GM21381 (cell line): Measurements from ENCODE around the gene USP5.
A peak's percentile ranks its signal among the peaks of the same experiment; 100 is the strongest.

Experiments
- ATAC-seq: cut with Tn5 transposase; IDR thresholded peaks from one replicate; pipeline ENCODE4 v1.9.1; 2021; ENCODE audit warnings: mild to moderate bottlenecking, moderate library complexity; ENCODE audit not compliant: unreplicated experiment

USP5 gene

DNA sequence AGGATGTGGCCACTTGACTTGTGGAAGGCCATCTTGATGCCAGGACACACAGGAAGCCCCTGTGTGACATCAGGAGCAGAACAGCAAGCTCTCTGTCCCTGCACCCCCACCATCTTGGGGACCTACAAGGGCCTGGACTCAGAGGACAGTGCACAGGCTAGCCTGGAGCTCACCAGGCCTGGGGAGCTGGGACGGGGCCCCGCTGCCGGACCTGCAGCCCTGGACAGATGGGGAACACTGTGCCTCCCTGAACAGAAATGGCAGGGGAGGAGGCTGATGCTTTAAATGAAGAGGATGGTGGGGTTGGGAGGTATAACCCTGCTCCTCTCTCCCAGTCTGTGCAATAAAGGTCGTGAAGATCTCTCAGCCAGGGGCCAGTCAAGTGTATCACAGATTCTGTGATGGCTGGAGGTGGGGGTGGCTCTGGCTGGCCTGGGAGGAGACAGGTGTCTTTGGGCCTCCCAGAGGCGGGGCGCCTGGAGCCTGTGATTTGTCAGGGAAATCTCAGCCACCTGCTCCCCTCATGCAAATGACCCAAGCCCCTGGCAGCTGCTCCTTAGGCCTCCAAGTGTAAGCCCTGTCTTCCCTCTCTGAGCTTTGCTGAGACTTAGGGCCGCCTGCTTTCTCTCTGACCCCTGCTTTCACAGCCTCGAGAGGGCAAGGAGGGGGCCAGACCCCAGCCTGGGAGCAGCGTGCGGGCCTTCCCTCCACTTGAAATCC, 12.3 kb upstream of the USP5 start:
- ATAC-seq: peak; percentile 83

- no peak for ATAC-seq
These were observed 11.6 kb upstream of the USP5 start for GRCh38 chr12:6840330-6840729.

DNA sequence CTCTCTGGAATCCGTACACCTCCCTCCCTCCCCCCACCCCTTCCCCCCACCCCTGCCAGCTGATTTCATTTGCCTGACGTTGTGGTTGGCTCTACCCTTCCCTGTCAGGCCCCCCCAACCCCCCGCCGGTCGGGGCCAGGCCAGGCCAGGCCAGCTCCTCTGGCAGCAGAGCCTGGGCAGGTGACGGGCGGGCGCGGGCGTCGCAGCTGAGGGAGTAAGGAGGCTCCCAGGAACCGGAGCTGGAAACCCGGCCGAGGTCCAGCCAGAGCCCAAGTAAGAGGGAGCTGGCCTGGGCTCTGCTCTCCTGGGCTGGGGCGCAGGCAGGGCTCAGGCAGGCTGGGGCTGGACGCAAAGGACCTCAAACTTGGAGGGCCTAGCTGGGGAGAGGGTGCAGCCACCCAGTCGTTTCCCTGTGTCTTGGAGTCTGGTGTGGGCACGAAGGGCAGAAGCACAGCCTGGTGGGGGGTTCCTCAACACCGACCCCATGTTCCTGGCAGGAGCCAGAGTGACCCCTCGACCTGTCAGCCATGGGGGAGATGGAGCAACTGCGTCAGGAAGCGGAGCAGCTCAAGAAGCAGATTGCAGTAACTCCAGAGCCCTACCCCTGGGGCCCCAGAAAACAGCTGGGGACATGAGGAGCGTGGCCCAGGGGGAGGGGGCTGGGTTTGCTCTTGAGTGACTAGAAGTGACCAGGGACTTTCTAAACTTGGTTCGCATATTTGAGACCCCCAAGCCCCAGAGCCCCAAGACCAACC, 11.0 kb upstream of the USP5 start, which contains the start of gene GNB3:
Gene GNB3 (plus strand): TSS at position 165 of the 755 bp plus-strand sequence. CDS start 363 bp downstream, at position 528.
- no peak for ATAC-seq

DNA sequence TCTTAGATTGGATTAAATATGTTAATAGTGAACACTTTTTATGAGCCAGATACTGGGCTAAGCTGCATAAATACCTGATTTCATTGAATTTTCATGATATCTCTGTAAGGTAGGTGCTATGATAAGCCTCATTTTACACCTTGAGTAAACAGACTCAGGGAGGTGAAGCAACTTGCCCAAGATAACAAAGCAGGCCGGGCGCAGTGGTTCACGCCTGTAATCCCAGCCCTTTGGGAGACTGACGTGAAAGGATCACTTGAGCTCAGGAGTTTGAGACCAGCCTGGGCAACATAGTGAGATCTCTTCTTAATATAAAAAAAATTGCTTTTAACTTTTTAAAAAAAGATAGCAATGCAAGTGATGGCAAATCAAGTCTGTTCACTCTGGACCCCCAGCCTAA, 9.9 kb upstream of the USP5 start:
- no peak for ATAC-seq

- no peak for ATAC-seq
These were observed 8.6 kb upstream of the USP5 start for GRCh38 chr12:6843118-6843902.

- ATAC-seq: no peak
These were observed 6.6 kb upstream of the USP5 start for GRCh38 chr12:6845395-6845794.

- ATAC-seq: no peak
These were observed 5.6 kb upstream of the USP5 start for GRCh38 chr12:6846316-6846869.

DNA sequence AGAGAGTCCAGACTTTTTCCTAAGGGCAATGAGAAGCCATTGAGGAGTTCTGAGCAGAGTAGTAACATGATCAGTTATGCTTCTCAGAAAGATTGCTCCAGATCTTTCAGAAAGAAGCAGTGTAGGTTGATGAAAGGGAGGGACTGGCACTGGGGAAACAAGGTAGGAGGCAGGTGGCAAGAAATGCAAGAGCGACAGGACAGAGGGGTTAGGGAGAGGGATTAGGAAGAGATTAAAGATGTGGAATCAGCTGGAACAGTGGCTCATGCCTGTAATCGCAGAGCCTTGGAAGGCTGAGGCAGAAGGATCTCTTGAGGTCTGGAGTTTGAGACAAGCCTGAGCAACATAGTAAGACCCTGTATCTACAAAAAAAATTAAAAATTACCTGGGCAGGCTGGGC, 4.3 kb upstream of the USP5 start:
- ATAC-seq: no peak

DNA sequence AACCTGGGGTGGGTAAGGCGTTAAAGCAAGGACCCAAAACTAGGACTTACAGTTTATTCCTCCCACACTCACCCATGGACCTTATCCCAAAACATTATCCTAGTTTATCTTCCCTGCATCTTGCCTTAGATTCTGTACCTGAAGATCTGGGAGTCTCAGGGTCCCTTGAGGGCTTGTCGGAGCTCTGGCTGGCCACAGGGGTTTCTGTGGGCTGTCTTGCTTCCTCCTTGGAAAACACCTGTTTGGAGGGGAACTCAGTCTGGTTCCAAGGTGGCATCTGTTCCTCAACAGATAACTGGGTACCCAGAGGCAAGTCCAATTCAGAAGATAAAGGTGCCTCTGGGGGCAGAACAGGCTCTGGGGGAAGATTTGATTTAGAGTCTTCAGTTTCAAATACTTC, 2.5 kb upstream of the USP5 start:
- no peak for ATAC-seq

DNA sequence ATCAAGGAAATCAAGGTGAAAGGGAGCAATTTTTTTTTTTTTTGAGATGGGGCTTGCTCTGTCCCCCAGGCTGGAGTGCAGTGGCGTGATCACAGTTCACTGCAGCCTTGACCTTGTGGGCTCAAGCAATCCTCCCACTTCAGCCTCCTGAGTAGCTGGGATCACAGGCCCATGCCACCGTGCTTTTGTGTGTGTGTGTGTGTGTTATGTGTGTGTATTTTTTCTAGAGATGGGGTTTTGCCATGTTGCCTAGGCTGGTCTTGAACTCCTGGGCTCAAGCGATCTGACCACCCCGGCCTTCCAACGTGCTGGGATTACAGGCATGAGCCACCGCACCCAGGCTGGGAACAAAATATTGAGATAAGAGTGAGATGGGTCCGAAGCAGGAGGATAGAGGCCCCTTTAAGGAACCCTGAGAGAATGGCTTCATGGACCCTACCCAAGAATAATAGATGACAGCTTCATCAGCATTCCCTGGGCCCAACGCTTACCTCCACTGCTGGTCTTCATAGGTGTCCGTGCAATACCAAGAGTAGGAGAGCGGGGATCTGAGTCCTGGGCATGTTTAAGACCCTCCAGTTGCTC, 1.9 kb upstream of the USP5 start:
- ATAC-seq: no peak

DNA sequence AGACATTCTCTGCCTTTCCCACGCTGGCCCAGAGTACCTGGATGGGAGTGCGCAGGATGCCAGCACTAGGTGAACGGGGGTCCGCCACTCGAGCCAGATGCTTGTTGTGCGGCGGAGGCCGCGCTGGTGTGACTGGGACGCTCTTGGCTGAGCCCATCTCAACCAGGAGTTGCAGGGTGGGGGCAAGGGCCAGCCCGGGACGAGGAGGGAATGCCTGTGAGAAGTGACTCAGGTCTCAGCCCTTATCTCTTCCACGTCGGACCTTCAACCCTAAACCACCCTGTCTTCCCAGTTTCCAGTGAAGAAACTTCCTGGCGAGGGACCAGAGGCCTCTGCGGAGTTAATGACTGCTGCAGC, 1.2 kb upstream of the USP5 start:
- ATAC-seq: no peak

DNA sequence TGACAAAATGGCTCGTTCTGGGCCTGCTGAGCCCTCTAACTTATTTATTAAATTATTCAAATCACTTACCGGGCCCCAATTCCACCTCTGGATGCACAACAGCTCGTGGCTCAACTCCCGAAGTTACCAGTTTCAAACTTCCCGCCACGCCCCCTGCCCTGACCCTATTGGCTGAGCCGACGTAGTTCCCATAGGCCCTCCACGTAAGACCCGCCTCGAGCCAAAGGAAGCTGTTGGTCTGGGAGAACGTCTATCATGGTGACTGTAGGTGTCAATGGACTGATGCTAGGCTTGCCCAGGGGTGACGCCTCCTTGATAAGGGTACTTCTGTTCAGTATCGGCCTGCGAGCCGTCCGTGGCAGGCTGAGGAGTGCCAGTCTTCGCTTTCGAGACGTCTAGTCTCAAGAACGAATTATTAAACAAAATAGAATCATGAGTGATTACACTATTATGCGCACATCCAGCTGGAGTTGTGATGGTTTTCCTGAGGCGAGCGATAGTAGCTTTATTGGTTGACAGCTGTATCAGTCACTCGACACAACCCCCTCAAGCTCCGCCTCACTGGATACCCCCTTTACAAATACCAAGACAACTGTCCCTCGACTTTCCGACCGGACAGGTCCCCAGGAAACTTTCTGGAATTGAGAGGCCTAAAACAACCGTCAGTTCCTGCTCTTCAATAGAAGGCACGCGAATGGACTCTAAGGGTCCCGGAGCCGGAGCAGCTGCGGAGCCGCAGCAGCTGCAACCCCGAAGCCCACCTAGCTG, 613 bp upstream of the USP5 start, which contains the start of gene CDCA3:
Gene CDCA3 (minus strand): TSS at position 134 of the 768 bp plus-strand sequence. CDS start 334 bp downstream, outside the sequence.
- ATAC-seq: peak; percentile 50

- no peak for ATAC-seq
These were observed 853 bp downstream of the USP5 start for GRCh38 chr12:6852651-6853354.

DNA sequence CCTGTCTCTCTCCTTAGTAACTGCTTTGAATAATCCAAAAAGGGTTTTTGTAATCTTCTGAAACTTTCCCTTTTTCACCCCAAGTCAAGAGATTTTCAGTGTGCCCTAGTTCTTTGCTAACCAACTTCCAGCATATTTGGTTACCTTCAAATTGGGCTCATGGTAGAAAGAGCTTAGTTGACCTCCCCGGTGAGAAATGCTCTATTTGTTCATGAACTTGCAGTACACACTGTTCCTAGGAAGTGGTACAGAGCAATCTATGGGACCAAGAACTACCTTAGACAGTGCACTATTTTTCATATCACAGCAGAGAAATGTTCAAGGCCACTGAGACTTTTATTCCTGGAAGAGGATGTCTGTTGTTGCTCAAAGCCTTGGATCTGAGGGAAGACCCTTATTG, 1.7 kb downstream of the USP5 start:
- no peak for ATAC-seq

DNA sequence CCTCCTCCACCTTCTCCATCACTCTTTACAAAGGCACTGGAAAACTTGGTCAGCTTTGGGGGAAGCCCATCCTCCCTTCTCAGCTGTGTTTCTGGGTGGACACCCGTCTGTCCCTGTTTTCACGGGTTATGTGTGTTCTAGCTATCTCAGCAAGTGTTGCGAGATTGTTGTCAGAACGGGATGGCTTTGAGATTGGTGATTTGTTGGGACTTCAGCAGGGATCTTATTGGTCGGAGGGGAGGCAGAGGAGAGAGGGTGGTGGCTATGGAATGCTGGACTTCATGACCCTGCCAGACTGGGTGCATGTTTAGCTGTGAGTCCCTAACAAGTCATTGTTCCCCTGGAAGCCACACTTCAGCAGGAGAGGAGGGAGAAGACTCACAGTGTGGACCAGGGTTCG, 2.1 kb downstream of the USP5 start:
- no peak for ATAC-seq

DNA sequence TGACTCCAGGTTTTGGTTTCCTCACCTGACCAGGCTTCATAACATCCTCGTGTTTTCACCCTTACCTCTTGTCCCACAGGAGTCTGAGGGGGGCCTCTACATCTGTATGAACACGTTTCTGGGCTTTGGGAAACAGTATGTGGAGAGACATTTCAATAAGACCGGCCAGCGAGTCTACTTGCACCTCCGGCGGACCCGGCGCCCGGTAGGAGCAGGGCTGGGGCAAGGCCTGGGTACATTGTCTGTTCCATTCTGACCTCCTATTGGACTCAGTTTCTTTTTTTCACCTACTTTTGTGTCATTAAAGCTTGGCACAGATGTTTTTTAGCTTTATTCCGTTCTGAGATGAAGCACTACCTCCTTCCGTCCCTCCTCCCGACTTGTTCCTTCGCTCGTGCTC, 3.4 kb downstream of the USP5 start:
- ATAC-seq: no peak

DNA sequence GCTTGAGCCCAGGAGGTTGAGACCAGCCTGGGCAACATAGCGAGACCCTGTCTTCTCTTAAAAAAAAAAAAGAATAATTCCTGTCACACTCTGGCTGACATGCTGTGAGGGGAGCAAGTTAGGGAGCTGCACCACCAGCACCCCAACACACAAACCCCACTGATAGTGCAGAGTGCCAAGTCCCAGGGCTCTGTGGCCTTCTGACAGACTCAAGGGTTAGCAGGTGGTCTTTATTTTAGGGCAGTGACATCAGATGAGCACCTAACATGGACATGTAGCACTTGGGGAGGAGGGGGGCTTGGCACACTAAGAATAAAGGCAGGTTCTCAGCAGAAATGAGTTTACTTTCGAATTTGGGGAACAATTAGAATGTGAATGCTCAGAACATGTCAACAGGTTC, 6.8 kb downstream of the USP5 start:
- no peak for ATAC-seq

DNA sequence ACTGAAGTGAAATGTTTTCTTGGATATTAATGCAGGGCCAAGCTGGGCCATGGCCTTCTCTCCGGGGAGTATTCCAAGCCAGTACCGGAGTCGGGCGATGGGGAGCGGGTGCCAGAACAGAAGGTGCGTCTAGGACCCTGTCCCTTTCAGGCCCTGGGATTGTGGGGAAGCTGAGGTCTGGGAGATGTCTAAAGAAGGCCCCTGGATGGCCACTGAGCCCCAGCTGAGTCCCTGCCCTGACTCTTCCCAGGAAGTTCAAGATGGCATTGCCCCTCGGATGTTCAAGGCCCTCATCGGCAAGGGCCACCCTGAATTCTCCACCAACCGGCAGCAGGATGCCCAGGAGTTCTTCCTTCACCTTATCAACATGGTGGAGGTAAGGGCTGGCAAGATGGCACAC, 8.2 kb downstream of the USP5 start:
- no peak for ATAC-seq

DNA sequence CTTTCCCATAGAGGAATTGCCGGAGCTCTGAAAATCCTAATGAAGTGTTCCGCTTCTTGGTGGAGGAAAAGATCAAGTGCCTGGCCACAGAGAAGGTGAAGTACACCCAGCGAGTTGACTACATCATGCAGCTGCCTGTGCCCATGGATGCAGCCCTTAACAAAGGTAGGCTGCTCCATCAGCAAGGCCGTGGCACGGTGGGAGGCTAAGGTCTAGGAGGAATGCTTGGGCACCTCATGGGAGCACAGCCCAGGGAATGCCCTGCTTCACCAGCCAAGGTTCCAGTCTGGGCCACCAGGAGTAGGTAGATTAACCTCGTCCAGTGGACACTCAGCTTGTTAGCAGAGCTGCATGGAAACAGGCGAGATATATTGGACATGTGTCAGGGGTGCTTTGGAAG, 9.0 kb downstream of the USP5 start:
- ATAC-seq: no peak

DNA sequence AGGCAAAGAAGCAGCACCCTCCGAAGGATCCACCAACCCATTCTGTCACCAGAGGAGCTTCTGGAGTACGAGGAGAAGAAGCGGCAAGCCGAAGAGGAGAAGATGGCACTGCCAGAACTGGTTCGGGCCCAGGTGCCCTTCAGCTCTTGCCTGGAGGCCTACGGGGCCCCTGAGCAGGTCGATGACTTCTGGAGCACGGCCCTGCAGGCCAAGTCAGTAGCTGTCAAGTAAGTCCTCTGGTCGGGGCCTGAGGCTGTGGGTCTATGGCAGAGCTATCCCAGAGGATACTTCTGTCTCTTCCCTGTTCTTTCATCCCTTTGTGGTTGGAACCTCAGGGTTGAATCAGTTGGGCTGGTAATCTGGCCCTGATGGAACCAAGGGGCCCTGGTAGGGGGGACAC, 9.4 kb downstream of the USP5 start:
- ATAC-seq: no peak
